SK-N-SH treated with all-trans-retinoic acid at 6 μM for 48 hours (cell line): ENCODE results near the gene VPS50.
"Not testable (repeated sequence)": the region's sequence is repeated elsewhere in the genome, so short reads cannot be mapped to it uniquely, and the experiment has no call there.

Source experiments
- ATAC-seq: fragments of 200-7000 bp; cut with Tn5 transposase; 3 replicates; pipeline ENCODE4 v1.9.1; 2020; ENCODE audit warnings: mild to moderate bottlenecking, moderate library complexity
- ESRRG ChIP-seq: fragments of 250-450 bp; sonication (Bioruptor Pico); IDR thresholded peaks from 2 replicates; pipeline ENCODE4 v1.6.1; 2021; ENCODE audit warnings: mild to moderate bottlenecking
- ISL1 ChIP-seq: fragments of 250-450 bp; sonication (Bioruptor Pico); IDR thresholded peaks from 2 replicates; pipeline ENCODE4 v2.1.2; 2022; ENCODE audit warnings: mild to moderate bottlenecking, moderate library complexity
- OSR1 ChIP-seq: fragments of 250-450 bp; sonication (Bioruptor Pico); IDR thresholded peaks from 2 replicates; pipeline ENCODE4 v1.8.0; 2022; ENCODE audit warnings: moderate library complexity, mild to moderate bottlenecking, inconsistent platforms
- PPARA ChIP-seq: fragments of 250-450 bp; sonication (Bioruptor Pico); IDR thresholded peaks from 2 replicates; pipeline ENCODE4 v1.5.0; 2020; ENCODE audit warnings: mild to moderate bottlenecking, borderline replicate concordance
- RARB ChIP-seq: fragments of 250-450 bp; sonication (Bioruptor Pico); IDR thresholded peaks from 2 replicates; pipeline ENCODE4 v1.8.0; 2021; ENCODE audit warnings: mild to moderate bottlenecking, moderate library complexity
- TCF4 ChIP-seq: fragments of 250-450 bp; sonication (Bioruptor Pico); IDR thresholded peaks from 2 replicates; pipeline ENCODE4 v1.8.0; 2021; ENCODE audit warnings: mild to moderate bottlenecking, moderate library complexity, borderline replicate concordance
- TOX ChIP-seq: fragments of 250-450 bp; sonication (Bioruptor Pico); IDR thresholded peaks from 2 replicates; pipeline ENCODE4 v1.8.0; 2021; ENCODE audit warnings: mild to moderate bottlenecking, moderate library complexity, borderline replicate concordance
- TSHZ2 ChIP-seq: fragments of 250-450 bp; sonication (Bioruptor Pico); IDR thresholded peaks from 2 replicates; pipeline ENCODE4 v1.5.0; 2020; ENCODE audit warnings: mild to moderate bottlenecking, moderate library complexity
- ZC3H10 ChIP-seq: fragments of 250-450 bp; sonication (Bioruptor Pico); IDR thresholded peaks from 2 replicates; pipeline ENCODE4 v1.5.1; 2021; ENCODE audit warnings: mild to moderate bottlenecking, moderate library complexity
- ZFP3 ChIP-seq: fragments of 250-450 bp; sonication (Bioruptor Pico); IDR thresholded peaks from 2 replicates; pipeline ENCODE4 v1.5.0; 2020; ENCODE audit warnings: mild to moderate bottlenecking, moderate library complexity
- ZFP30 ChIP-seq: fragments of 450-650 bp; formaldehyde crosslinking; IDR thresholded peaks from 2 replicates; pipeline ENCODE4 v1.5.0; 2022; ENCODE audit warnings: mild to moderate bottlenecking, moderate library complexity
- ZNF70 ChIP-seq: fragments of 450-650 bp; formaldehyde crosslinking; IDR thresholded peaks from 2 replicates; pipeline ENCODE4 v1.5.0; 2020; ENCODE audit warnings: mild to moderate bottlenecking, moderate library complexity
- ZNF8 ChIP-seq: fragments of 450-650 bp; formaldehyde crosslinking; IDR thresholded peaks from 2 replicates; pipeline ENCODE4 v1.5.0; 2020; ENCODE audit warnings: mild to moderate bottlenecking, moderate library complexity
- TF ChIP-seq, protein P1 (sequence below): fragments of 250-450 bp; sonication (Bioruptor Pico); IDR thresholded peaks from 2 replicates; pipeline ENCODE4 v1.8.0; 2021; ENCODE audit warnings: low read depth, mild to moderate bottlenecking, moderate library complexity, borderline replicate concordance
- TF ChIP-seq, protein P2 (sequence below): fragments of 250-450 bp; sonication (Bioruptor Pico); IDR thresholded peaks from 2 replicates; pipeline ENCODE4 v1.5.1; 2020; ENCODE audit warnings: low read depth, mild to moderate bottlenecking, moderate library complexity
- TF ChIP-seq, protein P3 (sequence below): fragments of 250-450 bp; sonication (Bioruptor Pico); IDR thresholded peaks from 2 replicates; pipeline ENCODE4 v1.8.0; 2020; ENCODE audit warnings: mild to moderate bottlenecking, moderate library complexity, borderline replicate concordance
- TF ChIP-seq, protein P4 (sequence below): fragments of 250-450 bp; sonication (Bioruptor Pico); IDR thresholded peaks from 2 replicates; pipeline ENCODE4 v1.5.1; 2021; ENCODE audit warnings: mild to moderate bottlenecking, moderate library complexity

VPS50 gene

DNA sequence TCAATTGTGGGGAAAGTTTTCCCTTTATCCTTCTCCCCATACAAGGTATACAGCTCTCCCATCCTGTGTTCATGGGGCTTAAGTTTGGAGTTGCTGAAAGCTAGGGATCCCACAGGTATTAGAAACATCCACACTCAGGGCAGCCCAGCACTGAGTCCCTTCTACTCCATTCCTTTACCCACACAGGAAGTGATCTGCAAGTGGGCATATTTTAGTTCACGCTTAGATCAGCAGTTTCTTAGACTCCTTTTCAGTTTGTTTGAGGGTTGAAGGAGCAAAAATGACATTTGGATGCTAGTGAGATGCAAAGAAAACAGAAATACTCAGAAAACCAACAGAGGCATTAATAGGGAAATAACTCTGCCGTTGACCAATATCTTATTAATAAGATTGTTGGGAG is 134.7 kb downstream of the VPS50 start (continued):
- TF ChIP-seq, protein P1, sequence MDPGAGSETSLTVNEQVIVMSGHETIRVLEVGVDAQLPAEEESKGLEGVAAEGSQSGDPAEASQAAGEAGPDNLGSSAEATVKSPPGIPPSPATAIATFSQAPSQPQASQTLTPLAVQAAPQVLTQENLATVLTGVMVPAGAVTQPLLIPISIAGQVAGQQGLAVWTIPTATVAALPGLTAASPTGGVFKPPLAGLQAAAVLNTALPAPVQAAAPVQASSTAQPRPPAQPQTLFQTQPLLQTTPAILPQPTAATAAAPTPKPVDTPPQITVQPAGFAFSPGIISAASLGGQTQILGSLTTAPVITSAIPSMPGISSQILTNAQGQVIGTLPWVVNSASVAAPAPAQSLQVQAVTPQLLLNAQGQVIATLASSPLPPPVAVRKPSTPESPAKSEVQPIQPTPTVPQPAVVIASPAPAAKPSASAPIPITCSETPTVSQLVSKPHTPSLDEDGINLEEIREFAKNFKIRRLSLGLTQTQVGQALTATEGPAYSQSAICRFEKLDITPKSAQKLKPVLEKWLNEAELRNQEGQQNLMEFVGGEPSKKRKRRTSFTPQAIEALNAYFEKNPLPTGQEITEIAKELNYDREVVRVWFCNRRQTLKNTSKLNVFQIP (CRISPR knock-in tag), result no peak
- TF ChIP-seq ZNF70 (CRISPR knock-in tag), result no peak
- TF ChIP-seq, protein P2, sequence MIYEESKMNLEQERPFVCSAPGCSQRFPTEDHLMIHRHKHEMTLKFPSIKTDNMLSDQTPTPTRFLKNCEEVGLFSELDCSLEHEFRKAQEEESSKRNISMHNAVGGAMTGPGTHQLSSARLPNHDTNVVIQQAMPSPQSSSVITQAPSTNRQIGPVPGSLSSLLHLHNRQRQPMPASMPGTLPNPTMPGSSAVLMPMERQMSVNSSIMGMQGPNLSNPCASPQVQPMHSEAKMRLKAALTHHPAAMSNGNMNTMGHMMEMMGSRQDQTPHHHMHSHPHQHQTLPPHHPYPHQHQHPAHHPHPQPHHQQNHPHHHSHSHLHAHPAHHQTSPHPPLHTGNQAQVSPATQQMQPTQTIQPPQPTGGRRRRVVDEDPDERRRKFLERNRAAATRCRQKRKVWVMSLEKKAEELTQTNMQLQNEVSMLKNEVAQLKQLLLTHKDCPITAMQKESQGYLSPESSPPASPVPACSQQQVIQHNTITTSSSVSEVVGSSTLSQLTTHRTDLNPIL (CRISPR knock-in tag), result no peak
- TF ChIP-seq ZNF8 (CRISPR knock-in tag), result no peak
- no peak for TF ChIP-seq RARB (CRISPR knock-in tag)
- no peak for TF ChIP-seq OSR1 (CRISPR knock-in tag)
- TF ChIP-seq ISL1, result no peak
- TF ChIP-seq, protein P3, sequence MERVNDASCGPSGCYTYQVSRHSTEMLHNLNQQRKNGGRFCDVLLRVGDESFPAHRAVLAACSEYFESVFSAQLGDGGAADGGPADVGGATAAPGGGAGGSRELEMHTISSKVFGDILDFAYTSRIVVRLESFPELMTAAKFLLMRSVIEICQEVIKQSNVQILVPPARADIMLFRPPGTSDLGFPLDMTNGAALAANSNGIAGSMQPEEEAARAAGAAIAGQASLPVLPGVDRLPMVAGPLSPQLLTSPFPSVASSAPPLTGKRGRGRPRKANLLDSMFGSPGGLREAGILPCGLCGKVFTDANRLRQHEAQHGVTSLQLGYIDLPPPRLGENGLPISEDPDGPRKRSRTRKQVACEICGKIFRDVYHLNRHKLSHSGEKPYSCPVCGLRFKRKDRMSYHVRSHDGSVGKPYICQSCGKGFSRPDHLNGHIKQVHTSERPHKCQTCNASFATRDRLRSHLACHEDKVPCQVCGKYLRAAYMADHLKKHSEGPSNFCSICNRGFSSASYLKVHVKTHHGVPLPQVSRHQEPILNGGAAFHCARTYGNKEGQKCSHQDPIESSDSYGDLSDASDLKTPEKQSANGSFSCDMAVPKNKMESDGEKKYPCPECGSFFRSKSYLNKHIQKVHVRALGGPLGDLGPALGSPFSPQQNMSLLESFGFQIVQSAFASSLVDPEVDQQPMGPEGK, result no peak

GRCh38 chr7:93367254-93367653 is 135.1 kb downstream of the VPS50 start:
- TF ChIP-seq TOX (CRISPR knock-in tag), result no peak
- TF ChIP-seq RARB (CRISPR knock-in tag), result no peak
- TF ChIP-seq ZNF70 (CRISPR knock-in tag), result no peak
- TF ChIP-seq, protein P3, result no peak
- TF ChIP-seq TSHZ2 (CRISPR knock-in tag), result no peak
- no peak for TF ChIP-seq TCF4
- no peak for TF ChIP-seq ZFP3
- no peak for TF ChIP-seq ESRRG (CRISPR knock-in tag)
- TF ChIP-seq, protein P1 (CRISPR knock-in tag), result no peak
- TF ChIP-seq ZC3H10 (CRISPR knock-in tag), result no peak
- TF ChIP-seq ZFP30 (CRISPR knock-in tag), result no peak
- TF ChIP-seq PPARA (CRISPR knock-in tag), result no peak
- TF ChIP-seq, all 23 proteins: peak for 0
- ATAC-seq, result no peak

DNA sequence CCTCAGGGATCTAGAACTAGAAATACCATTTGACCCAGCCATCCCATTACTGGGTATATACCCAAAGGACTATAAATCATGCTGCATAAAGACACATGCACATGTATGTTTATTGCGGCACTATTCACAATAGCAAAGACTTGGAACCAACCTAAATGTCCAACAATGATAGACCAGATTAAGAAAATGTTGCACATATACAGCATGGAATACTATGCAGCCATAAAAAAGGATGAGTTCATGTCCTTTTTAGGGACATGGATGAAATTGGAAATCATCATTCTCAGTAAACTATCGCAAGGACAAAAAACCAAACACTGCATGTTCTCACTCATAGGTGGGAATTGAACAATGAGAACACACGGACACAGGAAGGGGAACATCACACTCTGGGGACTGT is 138.8 kb downstream of the VPS50 start:
- not testable (repeated sequence) for ATAC-seq

DNA sequence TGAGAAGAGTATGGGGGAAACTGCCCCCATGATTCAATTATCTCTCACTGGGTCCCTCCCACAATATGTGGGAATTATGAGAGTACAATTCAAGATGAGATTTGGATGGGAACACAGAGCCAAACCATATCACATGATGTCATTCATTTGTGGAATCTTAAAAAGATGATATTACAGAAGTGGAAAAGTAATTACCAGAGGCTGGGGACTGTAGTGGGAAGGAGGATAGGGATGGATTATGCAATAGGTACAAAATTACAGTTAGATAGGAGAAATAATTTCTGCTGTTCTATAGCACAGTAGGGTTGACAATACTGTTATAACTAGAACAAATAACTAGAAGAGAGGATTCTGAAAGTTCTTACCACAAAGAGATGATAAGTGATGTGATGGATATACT is 141.4 kb downstream of the VPS50 start:
- ATAC-seq, result no peak
- no peak for TF ChIP-seq ZNF70 (CRISPR knock-in tag)
- TF ChIP-seq ZFP30 (CRISPR knock-in tag), result no peak
- TF ChIP-seq, protein P4, sequence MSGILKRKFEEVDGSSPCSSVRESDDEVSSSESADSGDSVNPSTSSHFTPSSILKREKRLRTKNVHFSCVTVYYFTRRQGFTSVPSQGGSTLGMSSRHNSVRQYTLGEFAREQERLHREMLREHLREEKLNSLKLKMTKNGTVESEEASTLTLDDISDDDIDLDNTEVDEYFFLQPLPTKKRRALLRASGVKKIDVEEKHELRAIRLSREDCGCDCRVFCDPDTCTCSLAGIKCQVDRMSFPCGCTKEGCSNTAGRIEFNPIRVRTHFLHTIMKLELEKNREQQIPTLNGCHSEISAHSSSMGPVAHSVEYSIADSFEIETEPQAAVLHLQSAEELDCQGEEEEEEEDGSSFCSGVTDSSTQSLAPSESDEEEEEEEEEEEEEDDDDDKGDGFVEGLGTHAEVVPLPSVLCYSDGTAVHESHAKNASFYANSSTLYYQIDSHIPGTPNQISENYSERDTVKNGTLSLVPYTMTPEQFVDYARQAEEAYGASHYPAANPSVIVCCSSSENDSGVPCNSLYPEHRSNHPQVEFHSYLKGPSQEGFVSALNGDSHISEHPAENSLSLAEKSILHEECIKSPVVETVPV (CRISPR knock-in tag), result no peak
- no peak for TF ChIP-seq ZNF8 (CRISPR knock-in tag)
